Left ventricle myocardium inferior (tissue), 1 donor: Measurements from ENCODE around the gene RASA3. TPM values are rescaled to one million over a fixed set of nuclear protein-coding genes. Genes with fewer than 3 reads are reported as not detected.
"Not testable (repeated sequence)": the region's sequence is repeated elsewhere in the genome, so short reads cannot be mapped to it uniquely, and the experiment has no call there.

Experiments used
- DNase-seq: peaks from one replicate; pipeline ENCODE4 v3.0.0-alpha.2; 2020
- H3K27ac ChIP-seq: fragments of 200-600 bp; replicated peaks from 2 replicates; pipeline ENCODE4 v1.8.0; 2021
- H3K27me3 ChIP-seq: fragments of 200-600 bp; 2 replicates; pipeline ENCODE4 v1.8.0; 2021; ENCODE audit warnings: low read depth
- H3K36me3 ChIP-seq: fragments of 200-600 bp; 2 replicates; pipeline ENCODE4 v1.8.0; 2021
- H3K4me1 ChIP-seq: fragments of 200-600 bp; 2 replicates; pipeline ENCODE4 v1.8.0; 2021
- H3K4me3 ChIP-seq: fragments of 200-600 bp; 2 replicates; pipeline ENCODE4 v1.8.0; 2021; ENCODE audit warnings: mild to moderate bottlenecking, moderate library complexity
- H3K9me3 ChIP-seq: fragments of 200-600 bp; replicated peaks from 2 replicates; pipeline ENCODE4 v1.8.0; 2021
- CTCF ChIP-seq: fragments of 200-600 bp; IDR thresholded peaks from 2 replicates; pipeline ENCODE4 v1.8.0; 2021; ENCODE audit warnings: antibody characterized with exemption, mild to moderate bottlenecking, borderline replicate concordance
- intact Hi-C: fragments of 100-400 bp; cut with micrococcal nuclease; formaldehyde crosslinking; loops from one replicate; pipeline ENCODE4 v1.11.0; 2022
- total RNA-seq: library from RNA; stranded (reverse); fragmentation: NEBNext Ultra II Directional; extraction: Animal tissue kit (Norgen Biotek cat#: 25700); gene quantifications from one replicate; pipeline ENCODE4 v1.2.1, GENCODE V29; 2021
- donor health status: DM: no; HTN: yes; CAD: no; lungs with severe emphysema.

The RASA3 gene
- total RNA-seq, 1 donor from 2014 or later = 9.5 TPM

- TF ChIP-seq CTCF = no peak
- H3K4me3 ChIP-seq = peak overlapping the region; percentile 32
- H3K36me3 ChIP-seq = no peaks in the 10 kb centered on the region
- H3K9me3 ChIP-seq = no peaks in the 10 kb centered on the region
- no peaks in the 10 kb centered on the region for H3K27me3 ChIP-seq
- DNase-seq = peak; percentile 83
- peak overlapping the region; percentile 69 for H3K27ac ChIP-seq
- intact Hi-C loops = no loop called here
- H3K4me1 ChIP-seq = peaks cover 34% of the 10 kb centered on the region
Observed at GRCh38 chr13:114099191-114099590, 33.2 kb downstream of the RASA3 start.

- H3K4me1 ChIP-seq = peaks cover 34% of the 10 kb centered on the region
- H3K36me3 ChIP-seq, intact Hi-C loops, H3K27me3 ChIP-seq, H3K9me3 ChIP-seq, DNase-seq: not testable (repeated sequence)
- peak overlapping the region; percentile 32 for H3K4me3 ChIP-seq
- H3K27ac ChIP-seq = peak overlapping the region; percentile 69
Observed at GRCh38 chr13:114098689-114099056, 33.8 kb downstream of the RASA3 start.

GRCh38 chr13:114097893-114098688, 34.3 kb downstream of the RASA3 start:
- H3K27ac ChIP-seq = peak overlapping the region; percentile 69
- no peak for TF ChIP-seq CTCF
- peaks cover 34% of the 10 kb centered on the region for H3K4me1 ChIP-seq
- peaks cover 9% of the 10 kb centered on the region for H3K9me3 ChIP-seq
- H3K36me3 ChIP-seq = no peaks in the 10 kb centered on the region
- DNase-seq = no peak
- no peaks in the 10 kb centered on the region for H3K27me3 ChIP-seq
- no peak overlapping the region for H3K4me3 ChIP-seq
- intact Hi-C loops = no loop called here

GRCh38 chr13:114097212-114097892, 35.1 kb downstream of the RASA3 start:
- peaks cover 34% of the 10 kb centered on the region for H3K4me1 ChIP-seq
- H3K27ac ChIP-seq = no peak overlapping the region
- no peak for DNase-seq
- no peak overlapping the region for H3K4me3 ChIP-seq
- H3K9me3 ChIP-seq = peaks cover 16% of the 10 kb centered on the region
- no peaks in the 10 kb centered on the region for H3K36me3 ChIP-seq
- TF ChIP-seq CTCF = no peak
- intact Hi-C loops = no loop called here
- H3K27me3 ChIP-seq = no peaks in the 10 kb centered on the region

GRCh38 chr13:114096811-114097211, 35.6 kb downstream of the RASA3 start:
- TF ChIP-seq CTCF = no peak
- DNase-seq = no peak
- Histone ChIP-seq H3K36me3 (no peaks in the 10 kb centered on the region), H3K27ac (no peak overlapping the region), H3K4me3 (no peak overlapping the region), H3K9me3 (peaks cover 22% of the 10 kb centered on the region), H3K27me3 (no peaks in the 10 kb centered on the region), H3K4me1 (peaks cover 34% of the 10 kb centered on the region)
- intact Hi-C loops = no loop called here

GRCh38 chr13:114096031-114096485, 36.4 kb downstream of the RASA3 start:
- H3K4me1 ChIP-seq = peaks cover 27% of the 10 kb centered on the region
- DNase-seq = no peak
- TF ChIP-seq CTCF = no peak
- H3K9me3 ChIP-seq = peaks cover 29% of the 10 kb centered on the region
- intact Hi-C loops = no loop called here
- no peak overlapping the region for H3K4me3 ChIP-seq
- H3K27ac ChIP-seq = no peak overlapping the region
- no peaks in the 10 kb centered on the region for H3K27me3 ChIP-seq
- H3K36me3 ChIP-seq = no peaks in the 10 kb centered on the region
